ENCODE measurements around the gene BMP5.

DNA sequence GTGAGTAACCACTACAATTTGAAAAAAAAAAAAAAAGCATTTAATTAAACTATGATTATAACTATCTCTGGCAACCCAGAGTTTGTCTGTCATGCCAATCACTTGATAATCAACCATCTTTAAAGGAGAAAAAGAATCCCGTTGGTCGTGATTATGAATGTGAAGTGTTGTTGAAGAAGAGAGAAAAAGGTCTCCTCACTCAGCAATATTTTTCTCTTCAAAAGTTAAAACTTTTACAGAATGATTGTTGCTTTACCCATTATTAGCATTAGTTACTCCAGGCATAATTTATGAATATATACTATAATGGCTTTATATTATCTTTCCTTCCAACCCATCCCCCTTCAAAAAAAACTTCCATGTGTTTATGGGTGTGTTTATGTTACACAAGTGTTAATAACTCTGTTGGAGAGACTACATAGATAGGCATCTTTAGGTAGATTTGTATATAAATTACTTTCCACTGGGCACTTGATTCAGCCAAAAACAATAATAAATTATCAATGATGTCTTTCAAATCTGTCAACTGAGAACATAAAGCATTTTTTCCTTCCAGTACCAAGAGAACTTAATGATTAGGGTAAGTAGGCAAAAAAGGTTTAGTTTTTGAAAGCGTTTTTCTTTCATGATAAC is 5.1 kb downstream of the BMP5 start:
- TF ChIP-seq, protein P1, sequence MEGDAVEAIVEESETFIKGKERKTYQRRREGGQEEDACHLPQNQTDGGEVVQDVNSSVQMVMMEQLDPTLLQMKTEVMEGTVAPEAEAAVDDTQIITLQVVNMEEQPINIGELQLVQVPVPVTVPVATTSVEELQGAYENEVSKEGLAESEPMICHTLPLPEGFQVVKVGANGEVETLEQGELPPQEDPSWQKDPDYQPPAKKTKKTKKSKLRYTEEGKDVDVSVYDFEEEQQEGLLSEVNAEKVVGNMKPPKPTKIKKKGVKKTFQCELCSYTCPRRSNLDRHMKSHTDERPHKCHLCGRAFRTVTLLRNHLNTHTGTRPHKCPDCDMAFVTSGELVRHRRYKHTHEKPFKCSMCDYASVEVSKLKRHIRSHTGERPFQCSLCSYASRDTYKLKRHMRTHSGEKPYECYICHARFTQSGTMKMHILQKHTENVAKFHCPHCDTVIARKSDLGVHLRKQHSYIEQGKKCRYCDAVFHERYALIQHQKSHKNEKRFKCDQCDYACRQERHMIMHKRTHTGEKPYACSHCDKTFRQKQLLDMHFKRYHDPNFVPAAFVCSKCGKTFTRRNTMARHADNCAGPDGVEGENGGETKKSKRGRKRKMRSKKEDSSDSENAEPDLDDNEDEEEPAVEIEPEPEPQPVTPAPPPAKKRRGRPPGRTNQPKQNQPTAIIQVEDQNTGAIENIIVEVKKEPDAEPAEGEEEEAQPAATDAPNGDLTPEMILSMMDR (IDR thresholded peaks at IDR 0.05; ENCODE audit: low read depth, low read length, poor library complexity, severe bottlenecking): no peak
- TF ChIP-seq EZH2phosphoT487 (IDR thresholded peaks at IDR 0.05; ENCODE audit: borderline replicate concordance, low read length): no peak
